Epidermal melanocyte (primary cell): ENCODE data around the gene TPH2.

Experiments
- DNase-seq: peaks from one replicate; pipeline ENCODE4 v3.0.0; 2011; ENCODE audit warnings: low spot score; ENCODE audit not compliant: insufficient read length

Gene TPH2

GRCh38 chr12:71958993-71959578 lies 20.4 kb downstream of the TPH2 start:
- no peak for DNase-seq

- no peak for DNase-seq
Observed at GRCh38 chr12:71967211-71967610, 28.6 kb downstream of the TPH2 start.

GRCh38 chr12:71969330-71969729 lies 30.7 kb downstream of the TPH2 start:
- no peak for DNase-seq

- DNase-seq: no peak
Observed at GRCh38 chr12:71970031-71970430, 31.4 kb downstream of the TPH2 start.

- DNase-seq: no peak
Observed at GRCh38 chr12:71972441-71973074, 33.9 kb downstream of the TPH2 start.

GRCh38 chr12:71973687-71974086 lies 35.0 kb downstream of the TPH2 start:
- no peak for DNase-seq

GRCh38 chr12:71980538-71980937 lies 41.9 kb downstream of the TPH2 start:
- DNase-seq: no peak

GRCh38 chr12:71981149-71981548 lies 42.5 kb downstream of the TPH2 start:
- DNase-seq: no peak

- DNase-seq: no peak
Observed at GRCh38 chr12:71994715-71995114, 56.1 kb downstream of the TPH2 start.

- DNase-seq: no peak
Observed at GRCh38 chr12:71999795-72000194, 61.1 kb downstream of the TPH2 start.

- no peak for DNase-seq
Observed at GRCh38 chr12:72000969-72001648, 62.5 kb downstream of the TPH2 start.

GRCh38 chr12:72006766-72007165 lies 68.1 kb downstream of the TPH2 start:
- DNase-seq: no peak

- DNase-seq: no peak
Observed at GRCh38 chr12:72010356-72010755, 71.7 kb downstream of the TPH2 start.

- no peak for DNase-seq
Observed at GRCh38 chr12:72011374-72011773, 72.7 kb downstream of the TPH2 start.

GRCh38 chr12:72012874-72013273 lies 74.2 kb downstream of the TPH2 start:
- no peak for DNase-seq

GRCh38 chr12:72015895-72016294 lies 77.2 kb downstream of the TPH2 start:
- no peak for DNase-seq

GRCh38 chr12:72017054-72017651 lies 78.5 kb downstream of the TPH2 start:
- peak; percentile 66 for DNase-seq

- DNase-seq: no peak
Observed at GRCh38 chr12:72018036-72018435, 79.4 kb downstream of the TPH2 start.

- DNase-seq: no peak
Observed at GRCh38 chr12:72024613-72025012, 86.0 kb downstream of the TPH2 start.

- DNase-seq: no peak
Observed at GRCh38 chr12:72025524-72025923, 86.9 kb downstream of the TPH2 start.

- DNase-seq: no peak
Observed at GRCh38 chr12:72028966-72029365, 90.3 kb downstream of the TPH2 start.

GRCh38 chr12:72030277-72030676 lies 91.6 kb downstream of the TPH2 start:
- DNase-seq: peak; percentile 19
